SK-N-SH treated with all-trans-retinoic acid at 6 μM for 48 hours (cell line): ENCODE measurements around the gene TMEM132C.

ENCODE experiments used
- ATAC-seq: fragments of 200-7000 bp; cut with Tn5 transposase; 3 replicates; pipeline ENCODE4 v1.9.1; 2020; ENCODE audit warnings: mild to moderate bottlenecking, moderate library complexity
- ARNTL ChIP-seq: fragments of 450-650 bp; formaldehyde crosslinking; IDR thresholded peaks from 2 replicates; pipeline ENCODE4 v1.5.0; 2020; ENCODE audit warnings: low read depth, mild to moderate bottlenecking, moderate library complexity, borderline replicate concordance
- BACH2 ChIP-seq: fragments of 250-450 bp; sonication (Bioruptor Pico); IDR thresholded peaks from 2 replicates; pipeline ENCODE4 v1.9.0; 2021; ENCODE audit warnings: mild to moderate bottlenecking, borderline replicate concordance
- CREB5 ChIP-seq: fragments of 250-450 bp; sonication (Bioruptor Pico); IDR thresholded peaks from 2 replicates; pipeline ENCODE4 v1.5.1; 2020; ENCODE audit warnings: low read depth, mild to moderate bottlenecking, moderate library complexity
- CSDC2 ChIP-seq: fragments of 250-450 bp; sonication (Bioruptor Pico); IDR thresholded peaks from 2 replicates; pipeline ENCODE4 v1.5.0; 2020; ENCODE audit warnings: mild to moderate bottlenecking, moderate library complexity
- CSRNP3 ChIP-seq: fragments of 250-450 bp; sonication (Bioruptor Pico); IDR thresholded peaks from 2 replicates; pipeline ENCODE4 v1.5.1; 2021; ENCODE audit warnings: mild to moderate bottlenecking, moderate library complexity
- ESRRG ChIP-seq: fragments of 250-450 bp; sonication (Bioruptor Pico); IDR thresholded peaks from 2 replicates; pipeline ENCODE4 v1.6.1; 2021; ENCODE audit warnings: mild to moderate bottlenecking
- GLIS3 ChIP-seq: fragments of 250-450 bp; sonication (Bioruptor Pico); IDR thresholded peaks from 2 replicates; pipeline ENCODE4 v1.5.0; 2020; ENCODE audit warnings: mild to moderate bottlenecking, moderate library complexity
- ISL1 ChIP-seq: fragments of 250-450 bp; sonication (Bioruptor Pico); IDR thresholded peaks from 2 replicates; pipeline ENCODE4 v2.1.2; 2022; ENCODE audit warnings: mild to moderate bottlenecking, moderate library complexity
- POU6F1 ChIP-seq: fragments of 250-450 bp; sonication (Bioruptor Pico); IDR thresholded peaks from 2 replicates; pipeline ENCODE4 v1.8.0; 2021; ENCODE audit warnings: low read depth, mild to moderate bottlenecking, moderate library complexity, borderline replicate concordance
- PPARA ChIP-seq: fragments of 250-450 bp; sonication (Bioruptor Pico); IDR thresholded peaks from 2 replicates; pipeline ENCODE4 v1.5.0; 2020; ENCODE audit warnings: mild to moderate bottlenecking, borderline replicate concordance
- RARB ChIP-seq: fragments of 250-450 bp; sonication (Bioruptor Pico); IDR thresholded peaks from 2 replicates; pipeline ENCODE4 v1.8.0; 2021; ENCODE audit warnings: mild to moderate bottlenecking, moderate library complexity
- SNAI2 ChIP-seq: fragments of 250-450 bp; sonication (Bioruptor Pico); IDR thresholded peaks from 2 replicates; pipeline ENCODE4 v1.5.0; 2020; ENCODE audit warnings: mild to moderate bottlenecking, moderate library complexity
- TCF4 ChIP-seq: fragments of 250-450 bp; sonication (Bioruptor Pico); IDR thresholded peaks from 2 replicates; pipeline ENCODE4 v1.8.0; 2021; ENCODE audit warnings: mild to moderate bottlenecking, moderate library complexity, borderline replicate concordance
- TOX ChIP-seq: fragments of 250-450 bp; sonication (Bioruptor Pico); IDR thresholded peaks from 2 replicates; pipeline ENCODE4 v1.8.0; 2021; ENCODE audit warnings: mild to moderate bottlenecking, moderate library complexity, borderline replicate concordance
- ZC3H10 ChIP-seq: fragments of 250-450 bp; sonication (Bioruptor Pico); IDR thresholded peaks from 2 replicates; pipeline ENCODE4 v1.5.1; 2021; ENCODE audit warnings: mild to moderate bottlenecking, moderate library complexity
- ZFP3 ChIP-seq: fragments of 250-450 bp; sonication (Bioruptor Pico); IDR thresholded peaks from 2 replicates; pipeline ENCODE4 v1.5.0; 2020; ENCODE audit warnings: mild to moderate bottlenecking, moderate library complexity
- ZFP30 ChIP-seq: fragments of 450-650 bp; formaldehyde crosslinking; IDR thresholded peaks from 2 replicates; pipeline ENCODE4 v1.5.0; 2022; ENCODE audit warnings: mild to moderate bottlenecking, moderate library complexity
- ZNF565 ChIP-seq: fragments of 450-650 bp; formaldehyde crosslinking; conservative IDR thresholded peaks from 2 replicates; pipeline ENCODE4 v1.5.0; 2020; ENCODE audit warnings: low read depth, mild to moderate bottlenecking, moderate library complexity
- ZNF70 ChIP-seq: fragments of 450-650 bp; formaldehyde crosslinking; IDR thresholded peaks from 2 replicates; pipeline ENCODE4 v1.5.0; 2020; ENCODE audit warnings: mild to moderate bottlenecking, moderate library complexity
- ZNF8 ChIP-seq: fragments of 450-650 bp; formaldehyde crosslinking; IDR thresholded peaks from 2 replicates; pipeline ENCODE4 v1.5.0; 2020; ENCODE audit warnings: mild to moderate bottlenecking, moderate library complexity
- TF ChIP-seq, protein P1 (sequence below): fragments of 250-450 bp; sonication (Bioruptor Pico); IDR thresholded peaks from 2 replicates; pipeline ENCODE4 v1.5.0; 2020; ENCODE audit warnings: mild to moderate bottlenecking, moderate library complexity
- TF ChIP-seq, protein P2 (sequence below): fragments of 250-450 bp; sonication (Bioruptor Pico); IDR thresholded peaks from 2 replicates; pipeline ENCODE4 v1.8.0; 2020; ENCODE audit warnings: mild to moderate bottlenecking, moderate library complexity, borderline replicate concordance

TMEM132C gene

DNA sequence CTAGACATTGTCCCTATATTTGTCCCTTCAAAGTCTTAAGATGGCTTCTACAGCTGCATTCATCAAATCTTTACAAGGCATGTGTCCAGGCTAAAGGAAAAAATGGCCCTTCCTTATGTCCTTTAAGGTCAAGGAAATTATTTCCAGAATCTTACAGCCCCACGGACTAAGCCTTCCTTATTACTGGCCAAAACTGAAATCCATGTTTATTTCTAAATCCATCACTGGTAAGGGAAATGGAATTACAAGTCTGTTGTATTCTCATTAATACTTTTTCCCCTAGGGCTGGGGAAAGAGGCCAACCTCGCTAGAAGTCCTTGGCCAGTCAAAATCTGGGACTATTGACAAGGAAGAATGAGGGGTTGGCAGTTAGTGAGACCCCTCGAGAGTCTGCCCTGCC lies 252.5 kb downstream of the TMEM132C start:
- TF ChIP-seq RARB (CRISPR knock-in tag), result no peak
- no peak for TF ChIP-seq ARNTL (CRISPR knock-in tag)
- TF ChIP-seq TCF4, result no peak
- TF ChIP-seq POU6F1, result no peak
- TF ChIP-seq SNAI2 (CRISPR knock-in tag), result no peak
- TF ChIP-seq ISL1 (CRISPR knock-in tag), result no peak
- no peak for TF ChIP-seq PPARA (CRISPR knock-in tag)
- TF ChIP-seq, protein P1, sequence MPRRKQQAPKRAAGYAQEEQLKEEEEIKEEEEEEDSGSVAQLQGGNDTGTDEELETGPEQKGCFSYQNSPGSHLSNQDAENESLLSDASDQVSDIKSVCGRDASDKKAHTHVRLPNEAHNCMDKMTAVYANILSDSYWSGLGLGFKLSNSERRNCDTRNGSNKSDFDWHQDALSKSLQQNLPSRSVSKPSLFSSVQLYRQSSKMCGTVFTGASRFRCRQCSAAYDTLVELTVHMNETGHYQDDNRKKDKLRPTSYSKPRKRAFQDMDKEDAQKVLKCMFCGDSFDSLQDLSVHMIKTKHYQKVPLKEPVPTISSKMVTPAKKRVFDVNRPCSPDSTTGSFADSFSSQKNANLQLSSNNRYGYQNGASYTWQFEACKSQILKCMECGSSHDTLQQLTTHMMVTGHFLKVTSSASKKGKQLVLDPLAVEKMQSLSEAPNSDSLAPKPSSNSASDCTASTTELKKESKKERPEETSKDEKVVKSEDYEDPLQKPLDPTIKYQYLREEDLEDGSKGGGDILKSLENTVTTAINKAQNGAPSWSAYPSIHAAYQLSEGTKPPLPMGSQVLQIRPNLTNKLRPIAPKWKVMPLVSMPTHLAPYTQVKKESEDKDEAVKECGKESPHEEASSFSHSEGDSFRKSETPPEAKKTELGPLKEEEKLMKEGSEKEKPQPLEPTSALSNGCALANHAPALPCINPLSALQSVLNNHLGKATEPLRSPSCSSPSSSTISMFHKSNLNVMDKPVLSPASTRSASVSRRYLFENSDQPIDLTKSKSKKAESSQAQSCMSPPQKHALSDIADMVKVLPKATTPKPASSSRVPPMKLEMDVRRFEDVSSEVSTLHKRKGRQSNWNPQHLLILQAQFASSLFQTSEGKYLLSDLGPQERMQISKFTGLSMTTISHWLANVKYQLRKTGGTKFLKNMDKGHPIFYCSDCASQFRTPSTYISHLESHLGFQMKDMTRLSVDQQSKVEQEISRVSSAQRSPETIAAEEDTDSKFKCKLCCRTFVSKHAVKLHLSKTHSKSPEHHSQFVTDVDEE (CRISPR knock-in tag), result no peak
- TF ChIP-seq CREB5 (CRISPR knock-in tag), result no peak
- no peak for TF ChIP-seq ZC3H10 (CRISPR knock-in tag)
- TF ChIP-seq CSRNP3, result no peak
- TF ChIP-seq ESRRG (CRISPR knock-in tag), result no peak
- no peak for TF ChIP-seq ZNF565 (CRISPR knock-in tag)
- TF ChIP-seq TOX (CRISPR knock-in tag), result no peak
- no peak for TF ChIP-seq BACH2 (CRISPR knock-in tag)
- no peak for TF ChIP-seq CSDC2 (CRISPR knock-in tag)
- TF ChIP-seq ZFP30, result no peak
- no peak for TF ChIP-seq GLIS3 (CRISPR knock-in tag)
- ATAC-seq, result no peak

GRCh38 chr12:128521981-128522380 lies 255.0 kb downstream of the TMEM132C start:
- no peak for TF ChIP-seq CREB5 (CRISPR knock-in tag)
- no peak for TF ChIP-seq RARB (CRISPR knock-in tag)
- no peak for TF ChIP-seq TCF4
- no peak for TF ChIP-seq SNAI2 (CRISPR knock-in tag)
- TF ChIP-seq POU6F1, result no peak
- TF ChIP-seq ARNTL (CRISPR knock-in tag), result no peak
- TF ChIP-seq ZNF565 (CRISPR knock-in tag), result no peak
- TF ChIP-seq, protein P2, sequence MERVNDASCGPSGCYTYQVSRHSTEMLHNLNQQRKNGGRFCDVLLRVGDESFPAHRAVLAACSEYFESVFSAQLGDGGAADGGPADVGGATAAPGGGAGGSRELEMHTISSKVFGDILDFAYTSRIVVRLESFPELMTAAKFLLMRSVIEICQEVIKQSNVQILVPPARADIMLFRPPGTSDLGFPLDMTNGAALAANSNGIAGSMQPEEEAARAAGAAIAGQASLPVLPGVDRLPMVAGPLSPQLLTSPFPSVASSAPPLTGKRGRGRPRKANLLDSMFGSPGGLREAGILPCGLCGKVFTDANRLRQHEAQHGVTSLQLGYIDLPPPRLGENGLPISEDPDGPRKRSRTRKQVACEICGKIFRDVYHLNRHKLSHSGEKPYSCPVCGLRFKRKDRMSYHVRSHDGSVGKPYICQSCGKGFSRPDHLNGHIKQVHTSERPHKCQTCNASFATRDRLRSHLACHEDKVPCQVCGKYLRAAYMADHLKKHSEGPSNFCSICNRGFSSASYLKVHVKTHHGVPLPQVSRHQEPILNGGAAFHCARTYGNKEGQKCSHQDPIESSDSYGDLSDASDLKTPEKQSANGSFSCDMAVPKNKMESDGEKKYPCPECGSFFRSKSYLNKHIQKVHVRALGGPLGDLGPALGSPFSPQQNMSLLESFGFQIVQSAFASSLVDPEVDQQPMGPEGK (CRISPR knock-in tag), result no peak
- no peak for TF ChIP-seq ISL1 (CRISPR knock-in tag)
- no peak for TF ChIP-seq ZNF70 (CRISPR knock-in tag)
- no peak for TF ChIP-seq CSDC2 (CRISPR knock-in tag)
- TF ChIP-seq TOX (CRISPR knock-in tag), result no peak
- TF ChIP-seq ZC3H10 (CRISPR knock-in tag), result no peak
- no peak for TF ChIP-seq GLIS3 (CRISPR knock-in tag)
- no peak for TF ChIP-seq ZFP3 (CRISPR knock-in tag)
- TF ChIP-seq ZNF8 (CRISPR knock-in tag), result no peak
- TF ChIP-seq BACH2 (CRISPR knock-in tag), result no peak
- ATAC-seq, result no peak
